ENCODE results near the gene HBA2.
"Not testable (repeated sequence)": the region's sequence is repeated elsewhere in the genome, so short reads cannot be mapped to it uniquely, and the experiment has no call there.

The HBA2 gene

GRCh38 chr16:209359-209758 is 36.7 kb downstream of the HBA2 start:
- peaks cover 92% of the 10 kb centered on the region for H3K36me3 ChIP-seq (ENCODE audit: control insufficient read depth, insufficient read depth, low read length)
- not testable (repeated sequence) for H3K4me3 ChIP-seq (ENCODE audit: low read depth, low read length); H3K4me1 ChIP-seq (ENCODE audit: control insufficient read depth, insufficient read depth, low read length); H3K9me3 ChIP-seq (ENCODE audit: control insufficient read depth, insufficient read depth, low read depth, low read length); H3K9ac ChIP-seq (ENCODE audit: low read length); H3K27ac ChIP-seq (ENCODE audit: low read depth, low read length); H3K27me3 ChIP-seq (ENCODE audit: control insufficient read depth, insufficient read depth, low read length)

GRCh38 chr16:211631-212180 is 39.0 kb downstream of the HBA2 start:
- not testable (repeated sequence) for H3K4me1 ChIP-seq (ENCODE audit: control insufficient read depth, insufficient read depth, low read length); H3K9ac ChIP-seq (ENCODE audit: low read length); H3K27me3 ChIP-seq (ENCODE audit: control insufficient read depth, insufficient read depth, low read length); H3K9me3 ChIP-seq (ENCODE audit: control insufficient read depth, insufficient read depth, low read depth, low read length); H3K4me3 ChIP-seq (ENCODE audit: low read depth, low read length); H3K27ac ChIP-seq (ENCODE audit: low read depth, low read length)
- peaks cover 90% of the 10 kb centered on the region for H3K36me3 ChIP-seq (ENCODE audit: control insufficient read depth, insufficient read depth, low read length)

- Histone ChIP-seq H3K27me3 (ENCODE audit: control insufficient read depth, insufficient read depth, low read length) (no peaks in the 10 kb centered on the region), H3K9me3 (ENCODE audit: control insufficient read depth, insufficient read depth, low read depth, low read length) (no peaks in the 10 kb centered on the region)
Observed at GRCh38 chr16:212999-213398, 40.3 kb downstream of the HBA2 start.

GRCh38 chr16:220021-220420 is 47.3 kb downstream of the HBA2 start:
- Histone ChIP-seq H3K9me3 (ENCODE audit: control insufficient read depth, insufficient read depth, low read depth, low read length) (no peaks in the 10 kb centered on the region), H3K4me3 (ENCODE audit: low read depth, low read length) (no peak overlapping the region), H3K36me3 (ENCODE audit: control insufficient read depth, insufficient read depth, low read length) (peaks cover 78% of the 10 kb centered on the region), H3K9ac (ENCODE audit: low read length) (no peak overlapping the region), H3K27ac (ENCODE audit: low read depth, low read length) (no peak overlapping the region), H3K4me1 (ENCODE audit: control insufficient read depth, insufficient read depth, low read length) (no peaks in the 10 kb centered on the region), H3K27me3 (ENCODE audit: control insufficient read depth, insufficient read depth, low read length) (no peaks in the 10 kb centered on the region)

More at GRCh38 chr16:212999-213398, 40.3 kb downstream of the HBA2 start:
- Histone ChIP-seq H3K4me1 (ENCODE audit: control insufficient read depth, insufficient read depth, low read length) (no peaks in the 10 kb centered on the region), H3K4me3 (ENCODE audit: low read depth, low read length) (no peak overlapping the region), H3K9ac (ENCODE audit: low read length) (no peak overlapping the region), H3K27ac (ENCODE audit: low read depth, low read length) (no peak overlapping the region), H3K36me3 (ENCODE audit: control insufficient read depth, insufficient read depth, low read length) (peaks cover 89% of the 10 kb centered on the region)
